Measurements from ENCODE around the gene TLE2.

GRCh38 chr19:3039125-3039524 is 10.0 kb upstream of the TLE2 start:
- TF ChIP-seq, protein P1, sequence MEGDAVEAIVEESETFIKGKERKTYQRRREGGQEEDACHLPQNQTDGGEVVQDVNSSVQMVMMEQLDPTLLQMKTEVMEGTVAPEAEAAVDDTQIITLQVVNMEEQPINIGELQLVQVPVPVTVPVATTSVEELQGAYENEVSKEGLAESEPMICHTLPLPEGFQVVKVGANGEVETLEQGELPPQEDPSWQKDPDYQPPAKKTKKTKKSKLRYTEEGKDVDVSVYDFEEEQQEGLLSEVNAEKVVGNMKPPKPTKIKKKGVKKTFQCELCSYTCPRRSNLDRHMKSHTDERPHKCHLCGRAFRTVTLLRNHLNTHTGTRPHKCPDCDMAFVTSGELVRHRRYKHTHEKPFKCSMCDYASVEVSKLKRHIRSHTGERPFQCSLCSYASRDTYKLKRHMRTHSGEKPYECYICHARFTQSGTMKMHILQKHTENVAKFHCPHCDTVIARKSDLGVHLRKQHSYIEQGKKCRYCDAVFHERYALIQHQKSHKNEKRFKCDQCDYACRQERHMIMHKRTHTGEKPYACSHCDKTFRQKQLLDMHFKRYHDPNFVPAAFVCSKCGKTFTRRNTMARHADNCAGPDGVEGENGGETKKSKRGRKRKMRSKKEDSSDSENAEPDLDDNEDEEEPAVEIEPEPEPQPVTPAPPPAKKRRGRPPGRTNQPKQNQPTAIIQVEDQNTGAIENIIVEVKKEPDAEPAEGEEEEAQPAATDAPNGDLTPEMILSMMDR (optimal IDR thresholded peaks at IDR 0.05 in 1 of 3, IDR thresholded peaks at IDR 0.05 in 1 of 3, conservative IDR thresholded peaks at IDR 0.05 in 1 of 3; ENCODE audit: extremely low read depth in 1 of 3, insufficient read depth in 2 of 3, low read length in 3 of 3): no peak
- no peak for TF ChIP-seq EZH2 (IDR thresholded peaks at IDR 0.05; ENCODE audit: low read length)

Measured in keratinocyte (primary cell).